H9 (cell line): ENCODE data around the gene NUDT14. TPM values are rescaled to one million over a fixed set of nuclear protein-coding genes. Genes with fewer than 3 reads are reported as not detected.

ENCODE experiments used
- DNase-seq: peaks from one replicate; pipeline ENCODE4 v3.0.0-alpha.2; 2017
- H2AFZ ChIP-seq: one replicate; pipeline ENCODE4 v1.6.1; 2013; ENCODE audit warnings: mild to moderate bottlenecking, low read length, control low read depth, moderate library complexity
- H2AK5ac ChIP-seq: 2 replicates; pipeline ENCODE4 v1.6.1; 2013; ENCODE audit warnings: low read length, control low read depth, mixed read lengths; ENCODE audit not compliant: insufficient read length
- H2BK120ac ChIP-seq: one replicate; pipeline ENCODE4 v1.6.1; 2013; ENCODE audit warnings: low read depth, mild to moderate bottlenecking, low read length, control low read depth, inconsistent platforms; ENCODE audit not compliant: poor library complexity, severe bottlenecking
- H2BK12ac ChIP-seq: 2 replicates; pipeline ENCODE4 v1.6.1; 2013; ENCODE audit warnings: low read length, control low read depth, mixed read lengths, low read depth; ENCODE audit not compliant: insufficient read length
- H2BK15ac ChIP-seq: 2 replicates; pipeline ENCODE4 v1.6.1; 2013; ENCODE audit warnings: low read depth, low read length, control low read depth
- H2BK20ac ChIP-seq: one replicate; pipeline ENCODE4 v1.6.1; 2013; ENCODE audit warnings: low read depth, mild to moderate bottlenecking, low read length, control low read depth, inconsistent platforms; ENCODE audit not compliant: poor library complexity, severe bottlenecking
- H2BK5ac ChIP-seq: 2 replicates; pipeline ENCODE4 v1.6.1; 2013; ENCODE audit warnings: low read length, control low read depth, mixed read lengths; ENCODE audit not compliant: insufficient read length
- H3K14ac ChIP-seq: 2 replicates; pipeline ENCODE4 v1.6.1; 2013; ENCODE audit warnings: low read length, control low read depth; ENCODE audit not compliant: insufficient read depth
- H3K18ac ChIP-seq: 2 replicates; pipeline ENCODE4 v1.6.1; 2013; ENCODE audit warnings: low read depth, mild to moderate bottlenecking, mixed read lengths, low read length, control low read depth; ENCODE audit not compliant: insufficient read length
- H3K23ac ChIP-seq: 2 replicates; pipeline ENCODE4 v1.6.1; 2013; ENCODE audit warnings: low read length, control low read depth, mixed read lengths, low read depth; ENCODE audit not compliant: insufficient read length
- H3K23me2 ChIP-seq: 2 replicates; pipeline ENCODE4 v1.6.1; 2013; ENCODE audit warnings: low read depth, mild to moderate bottlenecking, mixed read lengths, low read length, control low read depth; ENCODE audit not compliant: insufficient read length, poor library complexity, severe bottlenecking
- H3K27ac ChIP-seq: 2 replicates; pipeline ENCODE4 v1.5.1; 2013; ENCODE audit warnings: low read length, control low read depth, mixed read lengths, low read depth; ENCODE audit not compliant: insufficient read length
- H3K27me3 ChIP-seq: 2 replicates; pipeline ENCODE4 v1.6.1; 2013; ENCODE audit warnings: low read length, control low read depth, inconsistent platforms; ENCODE audit not compliant: insufficient read depth
- H3K4ac ChIP-seq: 2 replicates; pipeline ENCODE4 v1.6.1; 2013; ENCODE audit warnings: low read depth, mild to moderate bottlenecking, control low read depth, inconsistent platforms, low read length, moderate library complexity
- H3K4me1 ChIP-seq: 2 replicates; pipeline ENCODE4 v1.6.1; 2013; ENCODE audit warnings: low read length, control low read depth, inconsistent platforms; ENCODE audit not compliant: insufficient read depth
- H3K4me2 ChIP-seq: 2 replicates; pipeline ENCODE4 v1.6.1; 2013; ENCODE audit warnings: low read length, control low read depth, mixed read lengths; ENCODE audit not compliant: insufficient read length, insufficient read depth
- H3K56ac ChIP-seq: 2 replicates; pipeline ENCODE4 v1.6.1; 2013; ENCODE audit warnings: low read depth, mild to moderate bottlenecking, mixed read lengths, low read length, control low read depth; ENCODE audit not compliant: insufficient read length
- H3K79me1 ChIP-seq: 2 replicates; pipeline ENCODE4 v1.6.1; 2013; ENCODE audit warnings: low read depth, mild to moderate bottlenecking, moderate library complexity, low read length, control low read depth, inconsistent platforms; ENCODE audit not compliant: insufficient read depth, poor library complexity, severe bottlenecking
- H3K79me2 ChIP-seq: 2 replicates; pipeline ENCODE4 v1.6.1; 2013; ENCODE audit warnings: low read length, control low read depth, inconsistent platforms; ENCODE audit not compliant: insufficient read depth
- H3K9ac ChIP-seq: 2 replicates; pipeline ENCODE4 v1.6.1; 2013; ENCODE audit warnings: low read length, control low read depth, mixed read lengths; ENCODE audit not compliant: insufficient read length; ENCODE audit errors: extremely low read depth
- H3K9me3 ChIP-seq: one replicate; pipeline ENCODE4 v1.6.1; 2013; ENCODE audit warnings: low read depth, low read length, inconsistent platforms; ENCODE audit not compliant: control insufficient read depth
- H3T11ph ChIP-seq: one replicate; pipeline ENCODE4 v1.6.1; 2013; ENCODE audit warnings: mild to moderate bottlenecking, low read length, control low read depth, inconsistent platforms
- H4K20me1 ChIP-seq: one replicate; pipeline ENCODE4 v1.6.1; 2013; ENCODE audit not compliant: control insufficient read depth, insufficient read length, insufficient read depth
- H4K5ac ChIP-seq: 2 replicates; pipeline ENCODE4 v1.6.1; 2013; ENCODE audit warnings: low read depth, mild to moderate bottlenecking, mixed read lengths, low read length, control low read depth; ENCODE audit not compliant: insufficient read length
- H4K8ac ChIP-seq: replicated peaks from 2 replicates; pipeline ENCODE4 v1.6.1; 2013; ENCODE audit warnings: low read length, control low read depth, mixed read lengths, low read depth; ENCODE audit not compliant: insufficient read length
- H4K91ac ChIP-seq: 2 replicates; pipeline ENCODE4 v1.6.1; 2013; ENCODE audit warnings: low read depth, mild to moderate bottlenecking, moderate library complexity, mixed read lengths, low read length, control low read depth; ENCODE audit not compliant: insufficient read length
- H3K27ac Mint-ChIP-seq, 3 experiments: 2 replicates in 2 of 3; 3 replicates in 1 of 3; pipeline ENCODE4 v1.8.0; 2020 to 2021; ENCODE audit warnings: mixed read lengths in 3 of 3, mild to moderate bottlenecking in 1 of 3, moderate library complexity in 1 of 3
- H3K27me3 Mint-ChIP-seq: 2 replicates; pipeline ENCODE4 v1.8.0; 2021; ENCODE audit warnings: low read depth, mild to moderate bottlenecking, moderate library complexity, mixed read lengths
- H3K36me3 Mint-ChIP-seq, 3 experiments: 2 replicates in 2 of 3; 3 replicates in 1 of 3; pipeline ENCODE4 v1.8.0; 2020 to 2021; ENCODE audit warnings: low read depth in 3 of 3, mixed read lengths in 3 of 3; ENCODE audit not compliant: insufficient read depth in 1 of 3
- H3K4me1 Mint-ChIP-seq, 2 experiments: 2 replicates each; pipeline ENCODE4 v1.8.0; 2020; ENCODE audit warnings: mixed read lengths in 2 of 2
- H3K4me3 Mint-ChIP-seq, 2 experiments: 2 replicates in 1 of 2; 3 replicates in 1 of 2; pipeline ENCODE4 v1.8.0; 2020 to 2021; ENCODE audit warnings: mild to moderate bottlenecking in 2 of 2, mixed read lengths in 2 of 2, moderate library complexity in 1 of 2
- H3K9me3 Mint-ChIP-seq, 2 experiments: 2 replicates in 1 of 2; 3 replicates in 1 of 2; pipeline ENCODE4 v1.8.0; 2020; ENCODE audit warnings: mild to moderate bottlenecking in 2 of 2, mixed read lengths in 2 of 2, moderate library complexity in 1 of 2
- WGBS: extraction: QIAGEN DNeasy Blood & Tissue Kit; methylation state at CpG from one replicate; pipeline ENCODE4 v1.1.7; 2013; ENCODE audit warnings: missing lambda C conversion rate, low lambda C conversion rate, mixed read lengths; ENCODE audit not compliant: insufficient read length; ENCODE audit errors: extremely low coverage; 5-methylcytosine and 5-hydroxymethylcytosine counted together
- total RNA-seq: library from RNA; stranded (reverse); gene quantifications from 2 replicates; pipeline ENCODE4 v1.2.1, GENCODE V29; 2021
- TF ChIP-seq, protein P1 (sequence below): fragments of 200-600 bp; sonication (generic); conservative IDR thresholded peaks from 3 replicates; pipeline ENCODE4 v1.8.0; 2021; ENCODE audit warnings: antibody characterized with exemption, mild to moderate bottlenecking

Gene NUDT14
- total RNA-seq, 1 experiment from 2014 or later = 41.1 TPM

DNA sequence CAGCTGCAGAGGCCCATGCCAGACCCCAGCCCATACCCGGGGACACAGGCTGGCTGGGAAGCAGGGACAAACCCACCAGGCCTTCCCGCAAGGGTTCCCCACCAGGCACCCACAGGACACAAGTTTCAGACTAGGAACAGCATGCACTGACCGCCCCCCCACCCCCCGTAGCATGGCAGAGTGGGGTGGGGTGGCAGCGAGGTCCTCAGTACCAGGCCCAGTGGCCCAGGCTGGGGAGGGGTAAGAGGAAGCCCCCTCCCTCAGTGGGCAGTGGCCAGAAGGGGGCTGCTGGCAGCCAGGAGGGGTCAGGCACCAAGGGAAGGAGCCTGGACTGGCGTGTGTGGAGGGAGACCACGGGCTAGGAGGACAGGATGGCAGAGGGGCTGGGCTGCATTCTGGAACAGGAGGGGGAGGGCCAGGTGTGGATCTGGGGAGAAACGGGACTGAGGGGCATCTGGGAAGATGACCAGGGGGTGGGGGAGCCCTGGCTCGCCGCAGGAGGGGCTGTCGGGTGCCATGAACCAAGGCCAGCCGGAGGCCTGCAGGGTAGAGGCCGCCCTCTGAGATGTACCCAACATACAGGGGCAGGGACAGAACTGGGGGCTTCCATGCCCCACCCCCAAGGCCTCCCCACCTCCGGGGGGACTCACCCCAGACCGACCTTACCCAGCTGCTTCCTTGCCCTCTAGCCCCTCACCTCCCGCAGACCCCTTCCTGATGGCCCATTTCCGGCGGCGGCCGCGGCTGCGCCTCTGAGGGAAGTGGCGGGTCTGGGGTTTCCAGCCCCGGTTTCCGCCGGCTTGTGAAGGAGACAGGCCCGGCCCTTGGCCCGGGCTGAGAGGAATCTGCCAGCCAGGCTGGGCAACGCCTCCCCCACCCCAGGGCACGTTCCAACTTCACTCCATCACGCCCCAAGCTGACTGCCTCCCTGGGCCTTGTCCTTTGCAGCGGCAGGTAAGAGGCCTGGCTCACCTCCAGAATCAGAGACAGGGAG is 6.9 kb downstream of the NUDT14 start:
- no CpG with 5 or more reads among the region's 32 CpGs for WGBS

More for the DNA sequence above, 6.9 kb downstream of the NUDT14 start:
- Histone ChIP-seq H4K91ac (no peak overlapping the region), H3K9me3 (no peaks in the 10 kb centered on the region), H2BK12ac (no peak overlapping the region), H3K9ac (no peak overlapping the region), H2AK5ac (no peak overlapping the region), H3K56ac (no peak overlapping the region), H3K14ac (no peak overlapping the region), H3K27me3 (no peaks in the 10 kb centered on the region; the same call in 1 of the 2 replicates), H3K18ac (no peak overlapping the region), H3K4me2 (no peak overlapping the region), H3K27ac (no peak overlapping the region), H3K4me1 (no peaks in the 10 kb centered on the region), H2BK20ac (no peak overlapping the region), H2BK120ac (no peak overlapping the region), H3K23me2 (no peaks in the 10 kb centered on the region), H2BK5ac (no peak overlapping the region), H3K4ac (no peak overlapping the region), H2BK15ac (no peak overlapping the region), H2AFZ (no peak overlapping the region), H3T11ph (no peak overlapping the region), H3K23ac (no peak overlapping the region), H4K8ac (no peak overlapping the region), H4K5ac (no peak overlapping the region), H4K20me1 (no peaks in the 10 kb centered on the region), H3K79me2 (no peaks in the 10 kb centered on the region), H3K79me1 (no peaks in the 10 kb centered on the region)
- H3K36me3 Mint-ChIP-seq = no peaks in the 10 kb centered on the region
- no peak for DNase-seq
- H3K4me3 Mint-ChIP-seq = no peak overlapping the region
- no peaks in the 10 kb centered on the region for H3K9me3 Mint-ChIP-seq
- TF ChIP-seq, protein P1, sequence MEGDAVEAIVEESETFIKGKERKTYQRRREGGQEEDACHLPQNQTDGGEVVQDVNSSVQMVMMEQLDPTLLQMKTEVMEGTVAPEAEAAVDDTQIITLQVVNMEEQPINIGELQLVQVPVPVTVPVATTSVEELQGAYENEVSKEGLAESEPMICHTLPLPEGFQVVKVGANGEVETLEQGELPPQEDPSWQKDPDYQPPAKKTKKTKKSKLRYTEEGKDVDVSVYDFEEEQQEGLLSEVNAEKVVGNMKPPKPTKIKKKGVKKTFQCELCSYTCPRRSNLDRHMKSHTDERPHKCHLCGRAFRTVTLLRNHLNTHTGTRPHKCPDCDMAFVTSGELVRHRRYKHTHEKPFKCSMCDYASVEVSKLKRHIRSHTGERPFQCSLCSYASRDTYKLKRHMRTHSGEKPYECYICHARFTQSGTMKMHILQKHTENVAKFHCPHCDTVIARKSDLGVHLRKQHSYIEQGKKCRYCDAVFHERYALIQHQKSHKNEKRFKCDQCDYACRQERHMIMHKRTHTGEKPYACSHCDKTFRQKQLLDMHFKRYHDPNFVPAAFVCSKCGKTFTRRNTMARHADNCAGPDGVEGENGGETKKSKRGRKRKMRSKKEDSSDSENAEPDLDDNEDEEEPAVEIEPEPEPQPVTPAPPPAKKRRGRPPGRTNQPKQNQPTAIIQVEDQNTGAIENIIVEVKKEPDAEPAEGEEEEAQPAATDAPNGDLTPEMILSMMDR = no peak
- H3K4me1 Mint-ChIP-seq = peaks cover 10 to 14% of the 10 kb centered on the region in 2 experiments
- peak overlapping the region in 1 of 3 experiments; percentile 55; a peak in 1 of 7 replicates for H3K27ac Mint-ChIP-seq
- H3K27me3 Mint-ChIP-seq = peaks cover 11% of the 10 kb centered on the region
